GM19463 (cell line): ENCODE results near the gene ZNF862.

ENCODE experiments used
- ATAC-seq: cut with Tn5 transposase; IDR thresholded peaks from one replicate; pipeline ENCODE4 v1.9.1; 2021; ENCODE audit warnings: mild to moderate bottlenecking, moderate library complexity; ENCODE audit not compliant: unreplicated experiment

The ZNF862 gene

DNA sequence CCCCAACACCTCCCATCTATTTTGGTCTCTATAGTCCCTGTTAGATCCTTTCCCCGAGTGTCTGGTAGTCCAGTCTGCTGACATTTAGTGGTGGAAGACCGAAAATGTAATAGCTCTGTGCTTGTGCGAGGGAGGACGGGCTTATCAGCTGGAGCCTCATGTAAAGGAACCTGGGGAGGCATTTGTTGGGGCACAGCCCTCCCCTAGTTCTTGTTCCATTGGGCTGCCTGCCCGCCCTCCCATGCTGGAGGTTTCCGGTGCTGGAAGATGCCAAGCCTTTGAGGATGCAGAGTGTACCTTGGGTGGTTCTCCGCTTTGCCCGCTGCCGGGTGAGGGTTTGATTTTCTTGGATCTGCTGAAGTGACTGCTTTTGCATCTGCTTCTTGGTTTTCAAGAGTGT is 5.4 kb downstream of the ZNF862 start:
- ATAC-seq, result no peak

- ATAC-seq, result no peak
Observed at GRCh38 chr7:149844445-149844844, 6.3 kb downstream of the ZNF862 start.

DNA sequence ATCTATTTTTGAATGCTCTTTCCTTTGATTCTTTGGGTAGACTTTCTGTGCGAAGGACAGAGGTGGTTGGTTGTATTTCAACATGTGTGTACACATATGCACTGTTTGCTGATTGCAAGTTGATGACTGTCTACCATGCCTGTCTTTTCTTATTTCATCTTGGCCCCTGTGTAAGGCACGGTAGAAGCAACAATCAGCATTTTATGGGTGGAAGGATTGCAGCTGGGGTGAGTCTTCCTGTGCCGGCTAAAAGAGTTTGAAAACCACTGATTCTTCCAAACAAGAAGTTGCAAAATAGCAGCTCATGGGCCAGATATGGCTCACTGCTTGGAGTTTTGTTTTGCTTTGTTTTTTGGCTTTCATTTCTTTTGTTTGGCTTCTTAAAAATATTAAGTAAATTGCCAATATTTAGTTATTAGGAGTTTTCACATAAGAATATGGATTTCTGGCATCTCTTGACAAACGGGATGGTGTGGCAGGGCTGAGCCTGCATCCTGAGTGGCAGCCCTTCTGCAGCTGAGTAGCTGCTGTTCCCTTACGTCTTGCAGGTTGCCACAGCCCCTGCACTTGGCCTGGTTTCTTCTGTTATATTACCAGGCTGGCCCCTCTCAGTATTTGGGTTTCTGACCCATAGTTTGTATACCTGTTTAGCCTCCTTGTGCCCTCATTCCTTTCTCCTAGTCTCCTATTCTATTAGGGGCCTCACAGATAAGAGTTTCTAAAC is 7.2 kb downstream of the ZNF862 start:
- no peak for ATAC-seq

DNA sequence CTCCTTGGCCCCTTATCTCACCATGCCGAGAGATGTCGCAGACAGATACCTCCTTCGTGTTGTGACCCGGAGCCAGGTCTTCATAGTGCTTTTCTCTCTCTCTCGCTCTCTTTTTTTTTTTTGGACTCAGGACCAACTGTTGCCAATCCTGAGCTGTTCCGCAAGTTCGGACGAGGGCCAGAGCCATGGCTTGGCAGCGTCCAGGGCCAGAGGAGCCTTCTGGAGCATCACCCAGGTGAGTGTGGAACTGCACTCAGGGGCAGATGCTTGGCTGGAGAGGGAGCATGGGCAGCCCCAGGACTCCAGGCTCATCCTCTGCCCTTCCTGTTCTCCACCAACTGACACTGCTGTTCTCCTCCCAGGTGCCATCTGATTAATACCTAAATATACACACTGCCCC is 7.8 kb downstream of the ZNF862 start:
- no peak for ATAC-seq

GRCh38 chr7:149846436-149847046 is 8.4 kb downstream of the ZNF862 start:
- peak; percentile 91 for ATAC-seq

- ATAC-seq, result no peak
Observed at GRCh38 chr7:149849174-149849573, 11.0 kb downstream of the ZNF862 start.

- ATAC-seq, result no peak
Observed at GRCh38 chr7:149850007-149850594, 11.9 kb downstream of the ZNF862 start.

DNA sequence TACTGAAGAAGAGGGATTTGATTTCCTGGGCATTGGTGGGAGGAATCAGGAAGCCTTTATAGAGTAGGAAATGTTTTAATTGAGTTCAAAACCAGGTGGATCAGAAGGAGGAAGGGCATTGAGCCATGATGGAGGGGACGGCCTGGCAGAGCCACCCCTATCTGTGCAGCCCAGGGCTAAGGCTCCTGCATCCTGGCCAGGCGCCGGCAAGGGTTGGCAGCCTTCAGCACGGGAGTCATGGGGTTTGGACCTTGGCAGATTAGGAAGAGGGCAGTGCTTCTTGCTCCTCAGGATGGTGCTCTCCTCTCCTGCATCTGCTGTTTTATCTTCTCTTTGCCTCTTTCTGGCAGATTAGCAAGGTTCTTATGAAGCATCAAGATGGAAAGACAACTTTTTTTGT is 12.5 kb downstream of the ZNF862 start:
- no peak for ATAC-seq

DNA sequence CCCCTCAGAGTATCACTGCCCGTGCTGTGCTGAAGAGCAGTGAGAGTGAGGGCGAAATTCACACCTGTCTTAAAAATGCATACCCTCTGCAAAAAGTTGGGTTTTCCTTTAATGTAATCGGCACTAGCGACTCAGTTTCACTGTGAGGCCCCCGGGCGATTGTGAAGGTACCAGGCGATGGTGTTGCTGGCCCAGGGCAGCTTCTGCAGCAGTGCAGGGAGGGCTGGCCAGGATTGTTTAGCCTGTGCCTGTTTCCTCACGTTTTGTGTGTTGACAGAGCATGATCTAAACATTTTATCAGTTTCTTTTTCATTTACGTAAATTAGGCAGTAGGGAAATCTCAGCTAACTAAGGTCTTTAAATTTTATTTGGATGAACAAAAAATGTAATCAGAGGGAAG is 13.3 kb downstream of the ZNF862 start:
- no peak for ATAC-seq

GRCh38 chr7:149853157-149853556 is 15.0 kb downstream of the ZNF862 start:
- ATAC-seq, result no peak

DNA sequence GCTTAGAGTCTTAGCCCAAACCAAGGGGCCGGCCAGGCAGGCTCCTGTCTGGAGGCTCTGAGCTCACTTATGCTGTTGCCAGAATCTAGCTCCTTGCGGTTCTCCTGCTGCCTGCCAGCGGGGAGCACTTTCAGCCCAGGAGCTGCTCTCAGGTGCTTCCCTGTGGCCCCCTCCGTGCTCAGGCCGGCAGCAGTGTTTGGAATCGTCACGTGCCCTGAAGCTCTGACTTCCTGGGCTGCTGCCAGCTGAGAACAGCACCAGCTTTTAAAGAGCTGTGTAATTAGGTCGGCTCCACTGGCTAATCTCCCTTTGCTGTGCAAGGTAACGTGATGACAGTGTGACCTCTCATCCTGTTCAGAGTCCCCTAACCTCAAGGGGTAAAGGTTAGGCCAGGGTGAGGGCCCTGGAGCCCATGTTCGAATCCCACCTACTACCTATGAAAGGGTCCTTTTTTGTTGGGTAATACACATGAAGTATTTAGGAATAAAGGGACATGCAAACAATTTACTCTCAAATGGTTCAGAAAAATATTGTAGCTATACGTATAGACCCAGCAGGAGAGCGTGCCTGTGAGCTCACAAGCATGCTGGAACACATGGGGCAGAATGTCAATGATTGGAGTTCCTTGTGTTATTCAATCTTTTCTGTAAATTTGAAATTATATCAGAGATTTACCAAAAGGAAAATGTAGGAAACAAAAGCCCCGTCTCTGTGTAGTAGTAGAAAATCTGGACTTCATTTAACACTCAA is 16.6 kb downstream of the ZNF862 start:
- ATAC-seq, result no peak

GRCh38 chr7:149855361-149856305 is 17.5 kb downstream of the ZNF862 start:
- ATAC-seq, result no peak

DNA sequence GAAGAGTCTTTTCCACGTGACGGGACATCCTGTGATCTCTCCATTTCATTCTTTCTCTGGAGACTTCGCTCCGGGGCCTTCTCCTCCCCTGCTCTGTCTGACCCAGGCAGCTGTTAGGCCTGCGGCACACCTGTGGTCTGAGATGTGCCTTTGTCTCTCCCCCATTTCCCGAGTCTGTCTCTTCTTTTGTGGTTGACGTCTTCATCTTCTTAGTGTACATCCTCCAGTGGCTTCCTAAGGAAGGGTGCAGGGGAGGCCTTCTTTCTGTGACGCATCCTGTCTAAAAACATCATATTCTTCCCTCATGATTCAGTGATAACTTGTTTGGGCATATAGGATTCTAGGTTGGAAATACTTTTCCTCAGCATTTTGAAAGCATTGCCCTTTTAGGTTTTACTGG is 18.4 kb downstream of the ZNF862 start:
- ATAC-seq, result no peak

GRCh38 chr7:149859369-149859768 is 21.2 kb downstream of the ZNF862 start:
- no peak for ATAC-seq

DNA sequence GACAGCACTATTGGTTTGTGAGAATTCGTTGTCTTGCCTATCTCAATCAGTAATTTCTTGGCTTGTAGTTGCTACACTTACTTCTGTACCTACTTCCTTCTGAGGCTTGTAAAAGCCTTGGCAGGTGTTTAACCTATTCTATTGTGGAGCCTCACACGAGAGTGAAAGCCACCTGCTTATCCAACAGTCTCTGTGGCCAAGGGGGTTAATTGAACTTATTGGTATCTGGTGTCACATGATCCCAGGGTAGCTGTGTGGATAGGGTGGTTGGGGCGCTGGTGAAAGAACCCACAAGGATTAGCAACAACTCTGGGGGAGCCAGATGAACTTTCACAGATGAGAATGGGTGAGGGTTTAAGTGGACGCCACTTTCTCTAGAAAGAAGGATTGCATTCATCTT is 21.7 kb downstream of the ZNF862 start:
- ATAC-seq, result no peak

- ATAC-seq, result no peak
Observed at GRCh38 chr7:149860821-149861727, 22.9 kb downstream of the ZNF862 start.

- ATAC-seq, result no peak
Observed at GRCh38 chr7:149861728-149862045, 23.5 kb downstream of the ZNF862 start.

- ATAC-seq, result no peak
Observed at GRCh38 chr7:149862156-149862555, 24.0 kb downstream of the ZNF862 start.

- no peak for ATAC-seq
Observed at GRCh38 chr7:149863500-149863899, 25.3 kb downstream of the ZNF862 start.

- no peak for ATAC-seq
Observed at GRCh38 chr7:149864023-149864422, 25.8 kb downstream of the ZNF862 start.
